ENCODE results near the gene CHSY3.

DNA sequence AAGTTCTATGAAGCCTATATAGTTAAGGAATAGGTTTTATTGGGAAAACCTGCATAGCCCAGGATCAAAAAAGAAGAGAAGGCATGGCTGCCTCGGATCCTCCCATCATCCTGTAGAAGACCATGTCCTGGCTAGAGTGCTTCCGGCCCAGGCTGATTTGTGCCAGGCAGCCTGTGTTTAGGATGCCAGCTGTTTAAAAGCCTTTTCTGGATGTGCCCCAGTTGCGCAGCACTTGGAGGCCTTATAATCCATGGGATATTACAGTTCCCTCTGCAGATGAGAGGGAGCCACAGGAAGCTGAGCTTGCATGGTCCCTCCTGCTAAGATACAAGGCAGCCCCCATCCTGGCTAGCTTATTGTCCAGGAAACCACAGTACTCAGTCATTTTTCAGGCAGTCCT, 97.9 kb downstream of the CHSY3 start:
- TF ChIP-seq, protein P1, sequence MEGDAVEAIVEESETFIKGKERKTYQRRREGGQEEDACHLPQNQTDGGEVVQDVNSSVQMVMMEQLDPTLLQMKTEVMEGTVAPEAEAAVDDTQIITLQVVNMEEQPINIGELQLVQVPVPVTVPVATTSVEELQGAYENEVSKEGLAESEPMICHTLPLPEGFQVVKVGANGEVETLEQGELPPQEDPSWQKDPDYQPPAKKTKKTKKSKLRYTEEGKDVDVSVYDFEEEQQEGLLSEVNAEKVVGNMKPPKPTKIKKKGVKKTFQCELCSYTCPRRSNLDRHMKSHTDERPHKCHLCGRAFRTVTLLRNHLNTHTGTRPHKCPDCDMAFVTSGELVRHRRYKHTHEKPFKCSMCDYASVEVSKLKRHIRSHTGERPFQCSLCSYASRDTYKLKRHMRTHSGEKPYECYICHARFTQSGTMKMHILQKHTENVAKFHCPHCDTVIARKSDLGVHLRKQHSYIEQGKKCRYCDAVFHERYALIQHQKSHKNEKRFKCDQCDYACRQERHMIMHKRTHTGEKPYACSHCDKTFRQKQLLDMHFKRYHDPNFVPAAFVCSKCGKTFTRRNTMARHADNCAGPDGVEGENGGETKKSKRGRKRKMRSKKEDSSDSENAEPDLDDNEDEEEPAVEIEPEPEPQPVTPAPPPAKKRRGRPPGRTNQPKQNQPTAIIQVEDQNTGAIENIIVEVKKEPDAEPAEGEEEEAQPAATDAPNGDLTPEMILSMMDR (IDR thresholded peaks at IDR 0.05; ENCODE audit: low read depth, low read length), result no peak
- TF ChIP-seq POLR2A (IDR thresholded peaks at IDR 0.05; ENCODE audit: extremely low read depth, insufficient read length), result no peak
- TF ChIP-seq, protein P2, sequence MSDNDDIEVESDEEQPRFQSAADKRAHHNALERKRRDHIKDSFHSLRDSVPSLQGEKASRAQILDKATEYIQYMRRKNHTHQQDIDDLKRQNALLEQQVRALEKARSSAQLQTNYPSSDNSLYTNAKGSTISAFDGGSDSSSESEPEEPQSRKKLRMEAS (IDR thresholded peaks at IDR 0.05; ENCODE audit: low read depth, low read length), result no peak
- TF ChIP-seq MYC (IDR thresholded peaks at IDR 0.05; ENCODE audit: low read depth, low read length), result no peak

Measured in NB4 (cell line).